WTC11 (cell line): Measurements from ENCODE around the gene STON2. TPM values are rescaled to one million over a fixed set of nuclear protein-coding genes. Genes with fewer than 3 reads are reported as not detected.

Experiments
- AFF4 ChIP-seq: sonication (generic); formaldehyde crosslinking; IDR thresholded peaks from 2 replicates; pipeline ENCODE4 v1.8.1; 2023; ENCODE audit warnings: mild to moderate bottlenecking, missing genetic modification reagents, borderline replicate concordance
- ETV6 ChIP-seq: sonication (generic); formaldehyde crosslinking; IDR thresholded peaks from 2 replicates; pipeline ENCODE4 v1.8.1; 2022; ENCODE audit warnings: mild to moderate bottlenecking, missing genetic modification reagents
- FOXP1 ChIP-seq: sonication (generic); formaldehyde crosslinking; IDR thresholded peaks from 2 replicates; pipeline ENCODE4 v1.8.0; 2022; ENCODE audit warnings: missing genetic modification reagents, mild to moderate bottlenecking, moderate library complexity, borderline replicate concordance
- FOXP4 ChIP-seq: sonication (generic); formaldehyde crosslinking; IDR thresholded peaks from 2 replicates; pipeline ENCODE4 v1.8.0; 2022; ENCODE audit warnings: mild to moderate bottlenecking, missing genetic modification reagents
- IRF2 ChIP-seq: sonication (generic); formaldehyde crosslinking; IDR thresholded peaks from 2 replicates; pipeline ENCODE4 v1.8.0; 2022; ENCODE audit warnings: low read depth, missing genetic modification reagents, borderline replicate concordance
- JUN ChIP-seq: sonication (generic); formaldehyde crosslinking; IDR thresholded peaks from 2 replicates; pipeline ENCODE4 v1.8.0; 2023; ENCODE audit warnings: mild to moderate bottlenecking, missing genetic modification reagents
- NFATC4 ChIP-seq: fragments of 250-450 bp; sonication (Bioruptor Pico); IDR thresholded peaks from 2 replicates; pipeline ENCODE4 v1.9.0; 2021; ENCODE audit warnings: mild to moderate bottlenecking
- PRDM15 ChIP-seq: sonication (generic); formaldehyde crosslinking; IDR thresholded peaks from 2 replicates; pipeline ENCODE4 v1.8.0; 2022; ENCODE audit warnings: missing genetic modification reagents
- SMAD3 ChIP-seq: sonication (generic); formaldehyde crosslinking; IDR thresholded peaks from 2 replicates; pipeline ENCODE4 v1.8.0; 2022; ENCODE audit warnings: missing genetic modification reagents, mild to moderate bottlenecking, borderline replicate concordance
- SOX15 ChIP-seq: fragments of 250-450 bp; sonication (Bioruptor Pico); IDR thresholded peaks from 2 replicates; pipeline ENCODE4 v1.9.0; 2021; ENCODE audit warnings: mild to moderate bottlenecking
- TCF7 ChIP-seq: sonication (generic); formaldehyde crosslinking; IDR thresholded peaks from 2 replicates; pipeline ENCODE4 v1.8.0; 2022; ENCODE audit warnings: mild to moderate bottlenecking, low read depth, missing genetic modification reagents, moderate library complexity
- TEAD1 ChIP-seq: sonication (generic); formaldehyde crosslinking; IDR thresholded peaks from 2 replicates; pipeline ENCODE4 v1.8.0; 2022; ENCODE audit warnings: mild to moderate bottlenecking, missing genetic modification reagents
- TEAD4 ChIP-seq: sonication (generic); formaldehyde crosslinking; IDR thresholded peaks from 2 replicates; pipeline ENCODE4 v1.8.0; 2022; ENCODE audit warnings: mild to moderate bottlenecking, missing genetic modification reagents
- USF1 ChIP-seq: sonication (generic); formaldehyde crosslinking; IDR thresholded peaks from 2 replicates; pipeline ENCODE4 v1.8.0; 2022; ENCODE audit warnings: mild to moderate bottlenecking, missing genetic modification reagents
- ZNF138 ChIP-seq: sonication (generic); formaldehyde crosslinking; conservative IDR thresholded peaks from 2 replicates; pipeline ENCODE4 v1.8.1; 2022; ENCODE audit warnings: mild to moderate bottlenecking, moderate library complexity, missing genetic modification reagents
- ZNF219 ChIP-seq: sonication (generic); formaldehyde crosslinking; IDR thresholded peaks from 2 replicates; pipeline ENCODE4 v1.8.0; 2023; ENCODE audit warnings: missing genetic modification reagents, mild to moderate bottlenecking, borderline replicate concordance
- ZNF263 ChIP-seq: sonication (generic); formaldehyde crosslinking; IDR thresholded peaks from 2 replicates; pipeline ENCODE4 v1.8.1; 2022; ENCODE audit warnings: low read depth, mild to moderate bottlenecking, moderate library complexity, missing genetic modification reagents
- ZNF317 ChIP-seq: sonication (generic); formaldehyde crosslinking; IDR thresholded peaks from 2 replicates; pipeline ENCODE4 v1.8.1; 2023; ENCODE audit warnings: low read depth, mild to moderate bottlenecking, moderate library complexity, missing genetic modification reagents, borderline replicate concordance
- ZNF396 ChIP-seq: fragments of 250-450 bp; sonication (Bioruptor Pico); IDR thresholded peaks from 2 replicates; pipeline ENCODE4 v1.8.0; 2021; ENCODE audit warnings: mild to moderate bottlenecking, moderate library complexity, borderline replicate concordance
- ZNF423 ChIP-seq: fragments of 250-450 bp; sonication (Bioruptor Pico); IDR thresholded peaks from 2 replicates; pipeline ENCODE4 v2.1.2; 2022; ENCODE audit warnings: mild to moderate bottlenecking, moderate library complexity
- total RNA-seq: library from RNA; stranded (reverse); gene quantifications from 3 replicates; pipeline ENCODE4 v1.2.3, GENCODE V29; 2021
- TF ChIP-seq, protein P1 (sequence below): sonication (generic); formaldehyde crosslinking; IDR thresholded peaks from 2 replicates; pipeline ENCODE4 v1.8.1; 2023; ENCODE audit warnings: mild to moderate bottlenecking, missing genetic modification reagents
- TF ChIP-seq, protein P2 (sequence below): fragments of 250-450 bp; sonication (Bioruptor Pico); IDR thresholded peaks from 2 replicates; pipeline ENCODE4 v1.9.0; 2021; ENCODE audit warnings: mild to moderate bottlenecking

The STON2 gene
- total RNA-seq, 1 experiment from 2014 or later = 69.2 TPM

DNA sequence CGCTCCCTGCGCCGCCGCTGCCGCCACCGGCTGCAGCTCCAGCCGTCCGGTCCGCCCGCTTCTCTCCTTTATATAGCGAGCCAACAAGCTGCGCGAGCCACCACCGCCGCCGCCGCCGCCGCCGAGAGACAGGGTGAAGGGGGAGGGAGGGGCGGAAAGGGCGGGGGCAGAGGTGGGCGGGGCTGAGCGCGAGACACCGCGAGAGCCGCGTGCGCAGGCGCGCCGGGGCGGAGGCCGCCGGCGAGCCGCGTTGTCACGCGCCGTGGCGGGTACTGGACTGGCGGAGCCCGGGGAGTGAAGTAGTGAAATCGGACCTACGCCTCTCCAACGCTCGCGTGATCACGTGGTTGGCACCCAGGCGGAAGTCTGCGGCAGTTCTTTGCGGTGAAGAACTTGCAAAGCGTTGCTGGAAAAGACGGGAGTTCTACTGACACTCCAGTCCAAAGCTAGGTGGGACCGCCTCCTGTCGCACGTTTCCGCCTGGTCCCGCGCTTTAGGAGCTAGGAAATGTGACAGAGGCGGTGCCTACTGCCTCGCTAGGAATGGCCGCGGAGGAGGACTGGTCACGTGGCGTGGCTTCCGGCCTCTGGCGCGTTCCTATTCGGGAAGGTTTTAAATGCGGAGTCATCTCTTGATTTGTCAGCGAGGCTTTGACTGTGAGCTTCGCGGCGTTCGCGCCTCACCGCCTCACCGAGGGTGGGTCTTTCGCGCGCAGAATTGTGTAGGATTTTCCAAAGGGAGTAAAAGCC, 179.1 kb downstream of the STON2 start, which contains the start of gene GTF2A1 (continued):
- TF ChIP-seq, protein P1, sequence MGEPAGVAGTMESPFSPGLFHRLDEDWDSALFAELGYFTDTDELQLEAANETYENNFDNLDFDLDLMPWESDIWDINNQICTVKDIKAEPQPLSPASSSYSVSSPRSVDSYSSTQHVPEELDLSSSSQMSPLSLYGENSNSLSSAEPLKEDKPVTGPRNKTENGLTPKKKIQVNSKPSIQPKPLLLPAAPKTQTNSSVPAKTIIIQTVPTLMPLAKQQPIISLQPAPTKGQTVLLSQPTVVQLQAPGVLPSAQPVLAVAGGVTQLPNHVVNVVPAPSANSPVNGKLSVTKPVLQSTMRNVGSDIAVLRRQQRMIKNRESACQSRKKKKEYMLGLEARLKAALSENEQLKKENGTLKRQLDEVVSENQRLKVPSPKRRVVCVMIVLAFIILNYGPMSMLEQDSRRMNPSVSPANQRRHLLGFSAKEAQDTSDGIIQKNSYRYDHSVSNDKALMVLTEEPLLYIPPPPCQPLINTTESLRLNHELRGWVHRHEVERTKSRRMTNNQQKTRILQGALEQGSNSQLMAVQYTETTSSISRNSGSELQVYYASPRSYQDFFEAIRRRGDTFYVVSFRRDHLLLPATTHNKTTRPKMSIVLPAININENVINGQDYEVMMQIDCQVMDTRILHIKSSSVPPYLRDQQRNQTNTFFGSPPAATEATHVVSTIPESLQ (CRISPR knock-in tag) = no peak
- TF ChIP-seq TEAD1 (CRISPR knock-in tag) = peak; percentile 76
- TF ChIP-seq, protein P2, sequence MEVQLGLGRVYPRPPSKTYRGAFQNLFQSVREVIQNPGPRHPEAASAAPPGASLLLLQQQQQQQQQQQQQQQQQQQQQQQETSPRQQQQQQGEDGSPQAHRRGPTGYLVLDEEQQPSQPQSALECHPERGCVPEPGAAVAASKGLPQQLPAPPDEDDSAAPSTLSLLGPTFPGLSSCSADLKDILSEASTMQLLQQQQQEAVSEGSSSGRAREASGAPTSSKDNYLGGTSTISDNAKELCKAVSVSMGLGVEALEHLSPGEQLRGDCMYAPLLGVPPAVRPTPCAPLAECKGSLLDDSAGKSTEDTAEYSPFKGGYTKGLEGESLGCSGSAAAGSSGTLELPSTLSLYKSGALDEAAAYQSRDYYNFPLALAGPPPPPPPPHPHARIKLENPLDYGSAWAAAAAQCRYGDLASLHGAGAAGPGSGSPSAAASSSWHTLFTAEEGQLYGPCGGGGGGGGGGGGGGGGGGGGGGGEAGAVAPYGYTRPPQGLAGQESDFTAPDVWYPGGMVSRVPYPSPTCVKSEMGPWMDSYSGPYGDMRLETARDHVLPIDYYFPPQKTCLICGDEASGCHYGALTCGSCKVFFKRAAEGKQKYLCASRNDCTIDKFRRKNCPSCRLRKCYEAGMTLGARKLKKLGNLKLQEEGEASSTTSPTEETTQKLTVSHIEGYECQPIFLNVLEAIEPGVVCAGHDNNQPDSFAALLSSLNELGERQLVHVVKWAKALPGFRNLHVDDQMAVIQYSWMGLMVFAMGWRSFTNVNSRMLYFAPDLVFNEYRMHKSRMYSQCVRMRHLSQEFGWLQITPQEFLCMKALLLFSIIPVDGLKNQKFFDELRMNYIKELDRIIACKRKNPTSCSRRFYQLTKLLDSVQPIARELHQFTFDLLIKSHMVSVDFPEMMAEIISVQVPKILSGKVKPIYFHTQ (CRISPR knock-in tag) = no peak; the same call in 1 of the 2 replicates
- peak; percentile 61; the same call in 1 of the 2 replicates for TF ChIP-seq FOXP4 (CRISPR knock-in tag)
- peak; percentile 82; the same call in 1 of the 2 replicates for TF ChIP-seq ZNF138 (CRISPR knock-in tag)
- no peak for TF ChIP-seq ZNF423 (CRISPR knock-in tag)
- peak; percentile 99 for TF ChIP-seq USF1 (CRISPR knock-in tag)
- no peak for TF ChIP-seq ZNF263 (CRISPR knock-in tag)
- no peak for TF ChIP-seq NFATC4
- no peak for TF ChIP-seq JUN (CRISPR knock-in tag)
- 0 out of 2 replicates have a peak, but pooled peaks have one; percentile 9 for TF ChIP-seq PRDM15 (CRISPR knock-in tag)
- TF ChIP-seq ETV6 (CRISPR knock-in tag) = peak; percentile 69; the same call in 1 of the 2 replicates
- 0 out of 2 replicates have a peak, but pooled peaks have one; percentile 89 for TF ChIP-seq AFF4 (CRISPR knock-in tag)
- TF ChIP-seq SOX15 (CRISPR knock-in tag) = no peak
- peak; percentile 82; the same call in 1 of the 2 replicates for TF ChIP-seq SMAD3 (CRISPR knock-in tag)
- TF ChIP-seq TEAD4 = 0 out of 2 replicates have a peak, but pooled peaks have one; percentile 30
- TF ChIP-seq ZNF317 (CRISPR knock-in tag) = no peak
- no peak for TF ChIP-seq ZNF396 (CRISPR knock-in tag)
- TF ChIP-seq TCF7 (CRISPR knock-in tag) = peak; percentile 18; the same call in 1 of the 2 replicates
- peak; percentile 85; the same call in 1 of the 2 replicates for TF ChIP-seq FOXP1 (CRISPR knock-in tag)
- no peak for TF ChIP-seq IRF2 (CRISPR knock-in tag)
- no peak for TF ChIP-seq ZNF219 (CRISPR knock-in tag)
